ENCODE measurements around the gene CES1.

GRCh38 chr16:55872130-55872529 lies 39.2 kb upstream of the CES1 start:
- no peak for TF ChIP-seq GABPB1 (CRISPR knock-in tag; IDR thresholded peaks at IDR 0.05)
- TF ChIP-seq CTCF (IDR thresholded peaks at IDR 0.05): no peak
- no peak for TF ChIP-seq NFYB (CRISPR knock-in tag; conservative IDR thresholded peaks at IDR 0.05; ENCODE audit: low read depth)
- no peak for TF ChIP-seq USF2 (CRISPR knock-in tag; IDR thresholded peaks at IDR 0.05)
- TF ChIP-seq ZNF416 (CRISPR knock-in tag; IDR thresholded peaks at IDR 0.05): no peak
- no peak for TF ChIP-seq ZNF232 (CRISPR knock-in tag; IDR thresholded peaks at IDR 0.05)
- TF ChIP-seq USF1 (CRISPR knock-in tag; IDR thresholded peaks at IDR 0.05): no peak
- no peak for TF ChIP-seq NFE2L1 (CRISPR knock-in tag; IDR thresholded peaks at IDR 0.05)
- TF ChIP-seq RORB (CRISPR knock-in tag; IDR thresholded peaks at IDR 0.05): no peak
- TF ChIP-seq SMAD3 (CRISPR knock-in tag; IDR thresholded peaks at IDR 0.05; ENCODE audit: borderline replicate concordance): no peak
- TF ChIP-seq ELF4 (CRISPR knock-in tag; IDR thresholded peaks at IDR 0.05; ENCODE audit: low read depth): no peak
- no peak for TF ChIP-seq FOXK1 (CRISPR knock-in tag; IDR thresholded peaks at IDR 0.05)
- TF ChIP-seq PREB (CRISPR knock-in tag; IDR thresholded peaks at IDR 0.05; ENCODE audit: borderline replicate concordance): no peak
